Measurements from ENCODE around the gene CTBS. TPM values are rescaled to one million over a fixed set of nuclear protein-coding genes. Genes with fewer than 3 reads are reported as not detected.
A peak's percentile ranks its signal among the peaks of the same experiment; 100 is the strongest.

The CTBS gene
- total RNA-seq, 2 experiments from 2014 or later = 19.4 to 20.0 TPM

DNA sequence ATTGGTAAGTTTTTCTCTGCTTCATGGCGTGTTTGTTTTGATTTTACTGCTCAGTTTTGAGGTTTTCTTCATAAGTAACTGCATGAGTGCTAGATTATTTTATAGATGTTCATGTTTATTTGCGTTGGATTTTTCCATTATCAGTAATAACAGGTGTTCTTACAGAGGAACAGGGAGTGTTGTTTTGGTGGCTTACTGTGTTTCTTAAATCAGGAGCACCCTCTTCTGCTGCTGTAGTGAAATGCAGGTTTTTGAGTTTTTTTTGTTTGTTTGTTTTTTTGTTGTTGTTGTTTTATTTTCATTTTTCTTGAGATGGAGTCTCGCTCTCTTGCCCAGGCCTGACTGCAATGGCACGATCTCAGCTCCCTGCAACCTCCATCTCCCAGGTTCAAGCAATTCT, 32.6 kb downstream of the CTBS start:
- intact Hi-C loops (cut with DNase I, micrococcal nuclease) = no loop called here
- POLR2A ChIA-PET = no interaction called here
- Mint-ChIP-seq H3K9me3 (no peaks in the 10 kb centered on the region), H3K4me3 (no peak overlapping the region), H3K27me3 (no peaks in the 10 kb centered on the region), H3K36me3 (ENCODE audit: low read depth) (peaks cover 44% of the 10 kb centered on the region), H3K27ac (no peak overlapping the region), H3K4me1 (ENCODE audit: low read depth) (peaks cover 4% of the 10 kb centered on the region)
- DNase-seq = peak in 2 of 14 experiments; percentile 12 to 25
- H3K9me3 ChIP-seq (ENCODE audit: control insufficient read depth in 1 of 2, insufficient read depth in 1 of 2, low read length in 2 of 2) = no peaks in the 10 kb centered on the region
- ATAC-seq (ENCODE audit: poor library complexity) = no peak
- CTCF ChIA-PET = no interaction called here
- no peaks in the 10 kb centered on the region for H3K27me3 ChIP-seq (ENCODE audit: control insufficient read depth in 1 of 2, insufficient read depth in 2 of 2, low read length in 2 of 2)
- H3K27ac ChIP-seq (ENCODE audit: low read depth in 1 of 2, low read length in 2 of 2) = no peak overlapping the region
- no peak overlapping the region for H3K4me3 ChIP-seq (ENCODE audit: low read length)
- no peaks in the 10 kb centered on the region for H3K4me1 ChIP-seq (ENCODE audit: insufficient read depth, low read length)
- TF ChIP-seq, protein P1, sequence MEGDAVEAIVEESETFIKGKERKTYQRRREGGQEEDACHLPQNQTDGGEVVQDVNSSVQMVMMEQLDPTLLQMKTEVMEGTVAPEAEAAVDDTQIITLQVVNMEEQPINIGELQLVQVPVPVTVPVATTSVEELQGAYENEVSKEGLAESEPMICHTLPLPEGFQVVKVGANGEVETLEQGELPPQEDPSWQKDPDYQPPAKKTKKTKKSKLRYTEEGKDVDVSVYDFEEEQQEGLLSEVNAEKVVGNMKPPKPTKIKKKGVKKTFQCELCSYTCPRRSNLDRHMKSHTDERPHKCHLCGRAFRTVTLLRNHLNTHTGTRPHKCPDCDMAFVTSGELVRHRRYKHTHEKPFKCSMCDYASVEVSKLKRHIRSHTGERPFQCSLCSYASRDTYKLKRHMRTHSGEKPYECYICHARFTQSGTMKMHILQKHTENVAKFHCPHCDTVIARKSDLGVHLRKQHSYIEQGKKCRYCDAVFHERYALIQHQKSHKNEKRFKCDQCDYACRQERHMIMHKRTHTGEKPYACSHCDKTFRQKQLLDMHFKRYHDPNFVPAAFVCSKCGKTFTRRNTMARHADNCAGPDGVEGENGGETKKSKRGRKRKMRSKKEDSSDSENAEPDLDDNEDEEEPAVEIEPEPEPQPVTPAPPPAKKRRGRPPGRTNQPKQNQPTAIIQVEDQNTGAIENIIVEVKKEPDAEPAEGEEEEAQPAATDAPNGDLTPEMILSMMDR (IDR thresholded peaks at IDR 0.05) = peak; percentile 32
- peaks cover 11% of the 10 kb centered on the region for H3K36me3 ChIP-seq (ENCODE audit: insufficient read depth, low read length)

DNA sequence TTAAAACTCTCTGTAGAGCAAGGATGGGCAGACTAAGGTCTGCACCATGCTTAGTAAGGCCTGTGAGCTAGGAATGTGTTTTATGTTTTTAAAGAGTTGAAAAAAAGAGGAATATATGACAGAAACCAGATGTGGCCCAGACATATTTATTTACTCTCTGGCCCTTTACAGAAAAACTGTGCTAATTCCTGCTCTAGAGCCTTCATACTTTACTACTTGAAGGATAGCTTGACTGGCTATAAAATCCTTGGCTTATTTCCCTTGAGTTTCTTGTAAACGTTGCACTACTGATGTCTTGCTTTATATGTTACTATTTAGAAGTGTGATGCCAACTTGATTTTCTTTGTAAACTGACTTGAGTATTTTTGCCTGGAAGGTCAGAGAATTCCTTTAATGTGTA, 33.5 kb downstream of the CTBS start:
- H3K4me1 ChIP-seq (ENCODE audit: insufficient read depth, low read length) = no peaks in the 10 kb centered on the region
- POLR2A ChIA-PET = no interaction called here
- H3K9me3 ChIP-seq (ENCODE audit: control insufficient read depth in 1 of 2, insufficient read depth in 1 of 2, low read length in 2 of 2) = no peaks in the 10 kb centered on the region
- TF ChIP-seq, protein P1 (IDR thresholded peaks at IDR 0.05) = no peak
- peaks cover 4% of the 10 kb centered on the region for H3K4me1 Mint-ChIP-seq (ENCODE audit: low read depth)
- no peak for DNase-seq
- CTCF ChIA-PET = no interaction called here
- H3K4me3 Mint-ChIP-seq = no peak overlapping the region
- intact Hi-C loops (cut with DNase I, micrococcal nuclease) = no loop called here
- ATAC-seq (ENCODE audit: poor library complexity) = no peak
- H3K9me3 Mint-ChIP-seq = no peaks in the 10 kb centered on the region
- H3K36me3 ChIP-seq (ENCODE audit: insufficient read depth, low read length) = peaks cover 11% of the 10 kb centered on the region
- H3K27me3 Mint-ChIP-seq = no peaks in the 10 kb centered on the region
- no peaks in the 10 kb centered on the region for H3K27me3 ChIP-seq (ENCODE audit: control insufficient read depth in 1 of 2, insufficient read depth in 2 of 2, low read length in 2 of 2)
- H3K27ac Mint-ChIP-seq = no peak overlapping the region
- no peak overlapping the region for H3K27ac ChIP-seq (ENCODE audit: low read depth in 1 of 2, low read length in 2 of 2)
- H3K36me3 Mint-ChIP-seq (ENCODE audit: low read depth) = peaks cover 49% of the 10 kb centered on the region
- no peak overlapping the region for H3K4me3 ChIP-seq (ENCODE audit: low read length)

DNA sequence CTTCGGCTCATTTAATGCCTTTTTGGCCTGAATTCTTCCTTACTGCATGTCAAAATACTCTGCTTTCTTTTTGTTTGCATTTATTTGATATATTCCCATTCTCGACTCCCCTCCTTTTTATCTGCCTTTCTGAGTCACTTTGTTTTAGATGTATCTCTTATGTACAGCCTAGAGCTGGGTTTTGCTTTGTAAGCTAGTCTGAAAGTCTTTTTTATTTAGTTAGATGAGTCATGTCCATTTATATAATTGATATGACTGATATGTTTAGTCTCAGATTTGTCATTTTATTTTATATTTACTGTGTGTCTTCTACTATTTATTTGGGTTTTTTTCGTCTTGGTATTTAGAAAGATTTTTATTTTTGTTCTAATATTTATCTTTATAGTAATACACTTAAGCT, 34.3 kb downstream of the CTBS start:
- intact Hi-C loops (cut with DNase I, micrococcal nuclease) = no loop called here
- Mint-ChIP-seq H3K36me3 (ENCODE audit: low read depth) (peaks cover 49% of the 10 kb centered on the region), H3K4me3 (no peak overlapping the region), H3K27me3 (no peaks in the 10 kb centered on the region), H3K27ac (no peak overlapping the region), H3K9me3 (no peaks in the 10 kb centered on the region), H3K4me1 (ENCODE audit: low read depth) (peaks cover 4% of the 10 kb centered on the region)
- ChIA-PET POLR2A (no interaction called here), CTCF (no interaction called here)
- no peak for ATAC-seq (ENCODE audit: poor library complexity)
- TF ChIP-seq, protein P1 (IDR thresholded peaks at IDR 0.05) = no peak
- H3K27me3 ChIP-seq (ENCODE audit: control insufficient read depth in 1 of 2, insufficient read depth in 2 of 2, low read length in 2 of 2) = no peaks in the 10 kb centered on the region
- H3K9me3 ChIP-seq (ENCODE audit: control insufficient read depth in 1 of 2, insufficient read depth in 1 of 2, low read length in 2 of 2) = no peaks in the 10 kb centered on the region
- peaks cover 11% of the 10 kb centered on the region for H3K36me3 ChIP-seq (ENCODE audit: insufficient read depth, low read length)
- H3K4me3 ChIP-seq (ENCODE audit: low read length) = no peak overlapping the region
- DNase-seq = no peak
- H3K4me1 ChIP-seq (ENCODE audit: insufficient read depth, low read length) = no peaks in the 10 kb centered on the region
- no peak overlapping the region for H3K27ac ChIP-seq (ENCODE audit: low read depth in 1 of 2, low read length in 2 of 2)
